ENCODE data around the gene EFCAB12.

- TF ChIP-seq CTCF (conservative IDR thresholded peaks at IDR 0.05) (no peak), ZFX (IDR thresholded peaks at IDR 0.05) (no peak)
These were observed 50.8 kb downstream of the EFCAB12 start for GRCh38 chr3:129377615-129378014.

Measured in C4-2B (cell line).